ENCODE results near the gene FOXK1. TPM values are rescaled to one million over a fixed set of nuclear protein-coding genes. Genes with fewer than 3 reads are reported as not detected.

The FOXK1 gene
- total RNA-seq = 16.0 and 19.9 TPM in 2 replicates

GRCh38 chr7:4681886-4682620, at the start of gene FOXK1:
TSS of gene FOXK1 (plus strand) at chr7:4682295. CDS start at chr7:4682309, 14 bp downstream.

GRCh38 chr7:4775250-4775847, 93.3 kb downstream of the FOXK1 start, which contains the start of gene AP5Z1:
TSS of gene AP5Z1 (plus strand) at chr7:4775623. CDS start at chr7:4775716, 93 bp downstream.

Other genes starting within 250 kb of the FOXK1 start
- gene AP5Z1, start 93.3 kb downstream of the FOXK1 start, total RNA-seq = 20.1 and 25.4 TPM in 2 replicates
- gene PAPOLB, start 179.7 kb downstream of the FOXK1 start, total RNA-seq = 0.11 and 0.60 TPM in 2 replicates
- gene RADIL, start 201.4 kb downstream of the FOXK1 start, total RNA-seq = 5.1 and 5.5 TPM in 2 replicates

Measured in dermis lymphatic vessel endothelial cell (primary cell).